ENCODE measurements around the gene METTL17. TPM values are rescaled to one million over a fixed set of nuclear protein-coding genes. Genes with fewer than 3 reads are reported as not detected.
A peak's percentile ranks its signal among the peaks of the same experiment; 100 is the strongest.

The METTL17 gene
- total RNA-seq, 2 donors from 2014 or later: 65.1 to 80.2 TPM

DNA sequence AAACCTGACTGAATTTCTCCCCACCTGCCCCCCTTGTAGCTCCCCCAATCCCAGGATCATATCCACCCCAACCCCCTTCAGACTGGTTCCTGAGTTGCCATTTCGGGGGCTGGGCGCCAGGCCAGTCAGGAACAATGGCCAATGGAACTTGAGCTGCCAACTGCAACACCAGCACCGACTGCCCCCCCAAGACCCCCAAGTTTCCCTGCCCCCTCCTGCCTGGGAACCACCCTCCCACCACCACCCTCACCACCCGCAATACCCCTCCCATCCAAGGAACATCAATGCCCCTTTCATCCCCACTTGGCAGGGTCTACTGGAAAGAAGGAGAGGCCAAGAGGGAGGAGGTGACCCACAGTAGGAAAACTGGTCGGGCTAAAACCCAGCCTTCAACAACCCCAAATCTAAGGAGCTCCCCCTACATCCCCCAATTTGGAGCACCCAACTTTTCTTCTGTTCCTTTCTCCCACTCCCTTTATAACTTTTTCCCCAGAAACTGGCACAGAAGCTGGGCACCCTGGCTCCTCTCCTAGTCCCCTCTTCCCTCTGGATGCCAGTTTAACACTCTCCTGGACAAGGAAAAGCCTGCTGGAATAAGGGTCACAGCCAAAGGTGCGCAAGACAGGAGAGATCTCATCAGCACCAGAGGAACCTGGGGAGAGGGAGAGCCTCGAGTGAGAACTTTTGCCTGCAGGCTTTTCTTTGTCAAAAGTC is 36.7 kb downstream of the METTL17 start:
- no peak overlapping the region for H3K27ac ChIP-seq (ENCODE audit: low read depth, low read length)
- H3K9ac ChIP-seq (ENCODE audit: extremely low read depth, low read length, poor library complexity, severe bottlenecking): no peak overlapping the region
- no peak for TF ChIP-seq CTCF (conservative IDR thresholded peaks at IDR 0.05)
- peak overlapping the region; percentile 60 for H3K4me3 ChIP-seq (ENCODE audit: low read length)
- H3K4me3 Mint-ChIP-seq: peak overlapping the region; percentile 65
- no peaks in the 10 kb centered on the region for H3K36me3 ChIP-seq (ENCODE audit: control insufficient read depth, insufficient read depth, low read length)
- WGBS, 2 experiments (ENCODE audit: insufficient coverage in 1 of 2, insufficient read length in 1 of 2): 64% methylated on average over 6 of the region's 7 CpGs; no CpG with 5 or more reads in 1 of the 2 experiments
- H3K27me3 Mint-ChIP-seq (ENCODE audit: insufficient read depth): peaks cover 33% of the 10 kb centered on the region
- H3K36me3 Mint-ChIP-seq (ENCODE audit: low read depth): peaks cover 9% of the 10 kb centered on the region
- no peaks in the 10 kb centered on the region for H3K9me3 Mint-ChIP-seq
- DNase-seq: peak; percentile 55
- H3K9me3 ChIP-seq (ENCODE audit: control insufficient read depth, low read length): no peaks in the 10 kb centered on the region
- peaks cover 39% of the 10 kb centered on the region for H3K4me1 Mint-ChIP-seq
- peaks cover 11% of the 10 kb centered on the region for H3K27me3 ChIP-seq (ENCODE audit: control insufficient read depth, insufficient read depth, low read length, poor library complexity, severe bottlenecking)
- no peak overlapping the region for H3K27ac Mint-ChIP-seq
- no peaks in the 10 kb centered on the region for H3K4me1 ChIP-seq (ENCODE audit: control insufficient read depth, insufficient read depth, low read length)

DNA sequence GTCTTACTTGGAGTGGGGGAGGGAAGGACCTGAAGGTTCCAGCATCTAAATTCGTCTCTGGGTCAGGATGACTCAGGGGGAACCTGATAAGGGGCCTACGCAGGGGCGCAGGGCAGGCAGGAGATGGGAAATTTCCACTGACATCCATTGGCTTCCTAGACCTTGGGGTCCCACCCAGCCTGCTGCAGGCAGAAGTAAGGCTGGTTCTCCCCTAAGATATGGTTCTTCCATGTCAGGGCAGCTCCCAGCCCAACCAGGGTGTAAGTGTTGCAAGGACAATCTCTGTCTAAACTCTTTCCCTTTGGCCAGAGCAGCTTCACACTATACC is 37.2 kb downstream of the METTL17 start:
- H3K9me3 Mint-ChIP-seq: no peaks in the 10 kb centered on the region
- H3K27ac ChIP-seq (ENCODE audit: low read depth, low read length): no peak overlapping the region
- H3K27me3 Mint-ChIP-seq (ENCODE audit: insufficient read depth): peaks cover 30% of the 10 kb centered on the region
- no peak for TF ChIP-seq CTCF (conservative IDR thresholded peaks at IDR 0.05)
- no peak overlapping the region for H3K27ac Mint-ChIP-seq
- H3K9me3 ChIP-seq (ENCODE audit: control insufficient read depth, low read length): no peaks in the 10 kb centered on the region
- peak overlapping the region; percentile 28 for H3K4me3 Mint-ChIP-seq
- DNase-seq: peak; percentile 51
- H3K4me3 ChIP-seq (ENCODE audit: low read length): no peak overlapping the region
- peaks cover 11% of the 10 kb centered on the region for H3K27me3 ChIP-seq (ENCODE audit: control insufficient read depth, insufficient read depth, low read length, poor library complexity, severe bottlenecking)
- H3K36me3 Mint-ChIP-seq (ENCODE audit: low read depth): peaks cover 4% of the 10 kb centered on the region
- no peaks in the 10 kb centered on the region for H3K36me3 ChIP-seq (ENCODE audit: control insufficient read depth, insufficient read depth, low read length)
- no peaks in the 10 kb centered on the region for H3K4me1 ChIP-seq (ENCODE audit: control insufficient read depth, insufficient read depth, low read length)
- WGBS, 2 experiments (ENCODE audit: insufficient coverage in 1 of 2, insufficient read length in 1 of 2): 57 to 65% methylated on average over 2 to 3 of the region's 3 CpGs
- no peak overlapping the region for H3K9ac ChIP-seq (ENCODE audit: extremely low read depth, low read length, poor library complexity, severe bottlenecking)
- peaks cover 39% of the 10 kb centered on the region for H3K4me1 Mint-ChIP-seq

GRCh38 chr14:21029917-21030316 is 40.1 kb downstream of the METTL17 start, which contains the start of gene TPPP2:
Gene TPPP2 (plus strand): TSS chr14:21030217. CDS start chr14:21030582, 365 bp downstream.
- Histone ChIP-seq H3K36me3 (ENCODE audit: control insufficient read depth, insufficient read depth, low read length) (no peaks in the 10 kb centered on the region), H3K9me3 (ENCODE audit: control insufficient read depth, low read length) (no peaks in the 10 kb centered on the region), H3K27ac (ENCODE audit: low read depth, low read length) (no peak within 1 kb of the TSS), H3K4me3 (ENCODE audit: low read length) (no peak within 1 kb of the TSS), H3K4me1 (ENCODE audit: control insufficient read depth, insufficient read depth, low read length) (no peaks in the 10 kb centered on the region), H3K27me3 (ENCODE audit: control insufficient read depth, insufficient read depth, low read length, poor library complexity, severe bottlenecking) (no peaks in the 10 kb centered on the region), H3K9ac (ENCODE audit: extremely low read depth, low read length, poor library complexity, severe bottlenecking) (no peak within 1 kb of the TSS)
- no peak within 1 kb of the TSS for H3K27ac Mint-ChIP-seq
- 97 to 100% methylated on average over 1 to 4 of the region's 5 CpGs for WGBS, 2 experiments (ENCODE audit: insufficient coverage in 1 of 2, insufficient read length in 1 of 2)
- H3K36me3 Mint-ChIP-seq (ENCODE audit: low read depth): no peaks in the 10 kb centered on the region
- peaks cover 30% of the 10 kb centered on the region for H3K27me3 Mint-ChIP-seq (ENCODE audit: insufficient read depth)
- no peak within 1 kb of the TSS for H3K4me3 Mint-ChIP-seq
- no peak for DNase-seq
- TF ChIP-seq CTCF (conservative IDR thresholded peaks at IDR 0.05): no peak
- peaks cover 15% of the 10 kb centered on the region for H3K4me1 Mint-ChIP-seq
- H3K9me3 Mint-ChIP-seq: no peaks in the 10 kb centered on the region
